Calu3 (cell line): ENCODE data around the gene ZNF581. TPM values are rescaled to one million over a fixed set of nuclear protein-coding genes. Genes with fewer than 3 reads are reported as not detected.

Experiments
- BruUV-seq: library from RNA; stranded (reverse); fragments of 400-500 nt; replicated peaks from 2 replicates; lab custom pipeline; 2021; lab: Mats Ljungman, UMichigan
- CTCF ChIA-PET: fragments of 300-600 bp; sonication (Branson Sonifier 250); formaldehyde crosslinking; loops from one replicate; lab custom pipeline; 2022; ENCODE audit warnings: antibody characterized with exemption; lab: Charles Lee
- DNase-seq: peaks from one replicate; pipeline ENCODE4 v3.0.0; 2022
- H3K27ac Mint-ChIP-seq: one replicate; pipeline ENCODE4 v1.8.0; 2022; ENCODE audit warnings: mixed read lengths; ENCODE audit not compliant: unreplicated experiment
- H3K27me3 Mint-ChIP-seq: one replicate; pipeline ENCODE4 v1.8.0; 2022; ENCODE audit warnings: mixed read lengths; ENCODE audit not compliant: unreplicated experiment
- H3K36me3 Mint-ChIP-seq: one replicate; pipeline ENCODE4 v1.8.0; 2022; ENCODE audit warnings: mild to moderate bottlenecking, moderate library complexity, mixed read lengths; ENCODE audit not compliant: insufficient read depth, unreplicated experiment
- H3K4me1 Mint-ChIP-seq: one replicate; pipeline ENCODE4 v1.8.0; 2022; ENCODE audit warnings: mild to moderate bottlenecking, low read depth, mixed read lengths; ENCODE audit not compliant: unreplicated experiment
- H3K4me3 Mint-ChIP-seq: one replicate; pipeline ENCODE4 v1.8.0; 2022; ENCODE audit warnings: mild to moderate bottlenecking, low read depth, moderate library complexity, mixed read lengths; ENCODE audit not compliant: unreplicated experiment
- H3K9me3 Mint-ChIP-seq: one replicate; pipeline ENCODE4 v1.8.0; 2022; ENCODE audit warnings: low read depth, mixed read lengths; ENCODE audit not compliant: unreplicated experiment
- intact Hi-C: fragments of 100-400 bp; cut with micrococcal nuclease; formaldehyde crosslinking; loops from one replicate; pipeline ENCODE4 v1.10.0; 2022; ENCODE audit not compliant: unreplicated experiment
- total RNA-seq: library from RNA; stranded (reverse); gene quantifications from 2 replicates; pipeline ENCODE4 v1.2.3, GENCODE V29; 2022
- TF ChIP-seq, protein P1 (sequence below): fragments of 200-600 bp; IDR thresholded peaks from one replicate; pipeline ENCODE4 v1.8.0; 2022; ENCODE audit warnings: antibody characterized with exemption; ENCODE audit not compliant: unreplicated experiment

Gene ZNF581
- total RNA-seq, 1 experiment from 2014 or later, result 33.1 TPM

DNA sequence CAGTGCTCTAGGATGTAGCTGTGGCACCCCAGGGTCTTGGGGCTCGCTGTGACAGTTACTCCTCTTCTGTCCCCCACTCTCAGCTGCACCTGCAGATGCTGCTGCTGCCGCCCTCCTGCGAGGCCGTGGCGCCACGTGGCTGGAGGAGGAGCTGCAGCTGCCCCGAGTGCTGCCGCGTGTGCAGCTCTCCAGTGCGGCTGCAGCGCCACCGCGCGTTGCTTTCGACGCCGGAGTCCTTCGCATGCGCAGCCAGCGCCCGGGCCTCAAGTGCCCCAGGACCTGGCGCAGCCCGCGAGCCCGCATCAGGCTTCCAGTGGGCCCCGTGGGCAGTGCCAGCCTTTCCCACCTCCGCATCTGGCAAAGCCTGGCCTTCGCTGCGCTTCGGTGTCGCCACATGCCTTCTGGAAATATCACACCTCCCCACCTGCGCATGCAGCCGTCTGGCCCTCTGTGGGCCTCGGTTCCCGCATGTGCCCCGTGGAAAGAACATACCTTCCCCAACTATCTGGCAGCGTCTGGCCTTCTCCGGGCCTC lies 3.3 kb upstream of the ZNF581 start:
- intact Hi-C loops, result no loop called here
- H3K9me3 Mint-ChIP-seq, result no peaks in the 10 kb centered on the region
- H3K27me3 Mint-ChIP-seq, result no peaks in the 10 kb centered on the region
- CTCF ChIA-PET, result no interaction called here
- TF ChIP-seq, protein P1, sequence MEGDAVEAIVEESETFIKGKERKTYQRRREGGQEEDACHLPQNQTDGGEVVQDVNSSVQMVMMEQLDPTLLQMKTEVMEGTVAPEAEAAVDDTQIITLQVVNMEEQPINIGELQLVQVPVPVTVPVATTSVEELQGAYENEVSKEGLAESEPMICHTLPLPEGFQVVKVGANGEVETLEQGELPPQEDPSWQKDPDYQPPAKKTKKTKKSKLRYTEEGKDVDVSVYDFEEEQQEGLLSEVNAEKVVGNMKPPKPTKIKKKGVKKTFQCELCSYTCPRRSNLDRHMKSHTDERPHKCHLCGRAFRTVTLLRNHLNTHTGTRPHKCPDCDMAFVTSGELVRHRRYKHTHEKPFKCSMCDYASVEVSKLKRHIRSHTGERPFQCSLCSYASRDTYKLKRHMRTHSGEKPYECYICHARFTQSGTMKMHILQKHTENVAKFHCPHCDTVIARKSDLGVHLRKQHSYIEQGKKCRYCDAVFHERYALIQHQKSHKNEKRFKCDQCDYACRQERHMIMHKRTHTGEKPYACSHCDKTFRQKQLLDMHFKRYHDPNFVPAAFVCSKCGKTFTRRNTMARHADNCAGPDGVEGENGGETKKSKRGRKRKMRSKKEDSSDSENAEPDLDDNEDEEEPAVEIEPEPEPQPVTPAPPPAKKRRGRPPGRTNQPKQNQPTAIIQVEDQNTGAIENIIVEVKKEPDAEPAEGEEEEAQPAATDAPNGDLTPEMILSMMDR, result no peak
- peak overlapping the region; percentile 32 for H3K27ac Mint-ChIP-seq
- peaks cover 59% of the 10 kb centered on the region for H3K4me1 Mint-ChIP-seq
- no peak for DNase-seq
- BruUV-seq, result no TSS peak
- peaks cover 80% of the 10 kb centered on the region for H3K36me3 Mint-ChIP-seq
- H3K4me3 Mint-ChIP-seq, result peak overlapping the region; percentile 92

DNA sequence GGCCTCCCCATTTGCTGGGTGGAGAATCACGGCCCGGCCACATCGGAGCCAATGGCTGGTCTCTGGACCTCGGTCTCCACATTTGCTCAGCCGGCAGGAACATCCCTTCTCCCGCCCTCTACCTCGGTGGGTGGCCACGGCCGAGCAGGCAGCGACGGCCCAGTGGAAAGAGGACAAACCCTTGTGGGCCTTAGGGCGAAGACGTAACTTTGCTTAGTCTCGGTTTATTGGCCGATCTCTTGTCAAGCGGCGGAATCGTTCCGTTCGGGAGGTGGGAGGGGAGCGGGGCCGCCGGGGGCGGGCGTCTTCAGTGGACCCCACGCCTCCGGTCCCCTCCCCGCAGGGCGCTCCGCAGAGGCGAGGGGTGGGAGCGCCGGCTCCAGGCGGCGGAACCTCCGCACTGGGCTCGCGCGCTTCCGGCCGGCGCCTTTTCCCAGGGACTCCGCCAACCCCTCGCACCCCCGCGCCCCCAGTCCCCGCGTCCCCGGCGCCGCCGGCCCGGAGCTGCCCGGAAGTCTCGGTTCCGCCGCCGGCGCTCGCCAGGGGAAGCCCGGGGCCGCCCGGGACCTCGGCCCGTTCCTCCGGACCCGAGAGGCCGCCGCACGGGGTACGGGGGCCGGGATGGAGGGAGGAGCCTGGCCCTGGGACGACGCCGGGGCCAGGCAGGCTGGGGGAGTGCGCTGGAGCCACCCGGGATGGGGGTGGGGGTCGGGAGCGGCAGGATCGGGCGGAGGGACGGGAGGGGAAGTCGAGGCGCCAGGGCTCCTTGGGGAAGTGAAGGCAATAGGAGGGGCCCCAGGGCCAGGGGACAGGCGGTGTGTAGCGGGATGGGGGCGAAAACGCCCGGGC lies 2.6 kb upstream of the ZNF581 start, which contains the start of gene ZNF580:
ZNF580 (plus strand) TSS at position 426 of the 849 bp plus-strand sequence. CDS start 1,507 bp downstream, outside the sequence.
- peak; percentile 81 for DNase-seq
- intact Hi-C loops, result no loop called here
- no TSS peak for BruUV-seq
- TF ChIP-seq, protein P1, result no peak
- no peaks in the 10 kb centered on the region for H3K27me3 Mint-ChIP-seq
- H3K9me3 Mint-ChIP-seq, result no peaks in the 10 kb centered on the region
- CTCF ChIA-PET, result no interaction called here
- H3K36me3 Mint-ChIP-seq, result peaks cover 80% of the 10 kb centered on the region
- H3K27ac Mint-ChIP-seq, result peak within 1 kb of the TSS; percentile 93
- H3K4me1 Mint-ChIP-seq, result peaks cover 54% of the 10 kb centered on the region
- peak within 1 kb of the TSS; percentile 92 for H3K4me3 Mint-ChIP-seq

DNA sequence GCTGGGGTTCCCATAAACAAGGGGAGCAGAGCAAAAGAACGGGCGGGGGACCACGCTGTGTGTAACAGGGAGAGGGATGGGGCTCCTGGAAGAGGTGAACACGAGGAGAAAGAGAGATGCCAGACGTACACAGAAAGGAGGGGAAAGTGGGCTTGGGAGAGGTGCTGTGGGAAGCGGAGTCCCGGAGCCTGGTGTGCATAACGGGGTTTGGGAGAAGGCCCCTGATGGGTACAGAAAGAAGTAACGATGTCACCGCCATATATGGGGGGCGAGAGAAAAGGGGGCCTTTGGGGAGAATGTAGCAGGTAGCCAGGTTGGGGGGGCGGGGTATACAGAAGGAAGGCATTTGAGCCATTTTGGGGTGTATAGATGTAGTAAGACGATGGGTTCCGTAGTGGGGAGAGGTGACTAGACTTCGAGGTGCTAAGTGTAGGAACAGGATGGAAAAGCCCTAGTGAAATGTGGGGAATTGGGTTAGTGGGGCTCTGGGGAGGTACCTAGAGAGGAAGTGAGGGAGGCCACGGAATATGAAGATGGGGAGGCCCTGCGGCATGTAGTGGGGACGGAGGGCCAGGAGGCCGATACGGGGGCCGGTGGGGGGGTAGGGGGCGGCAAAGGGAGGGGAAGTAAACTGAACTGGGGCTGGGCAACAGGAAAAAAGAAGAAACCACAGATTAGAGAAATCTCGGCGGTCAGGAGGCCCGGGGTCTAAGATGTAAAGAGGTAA lies 1.9 kb upstream of the ZNF581 start:
- H3K4me3 Mint-ChIP-seq, result peak overlapping the region; percentile 92
- no peaks in the 10 kb centered on the region for H3K9me3 Mint-ChIP-seq
- TF ChIP-seq, protein P1, result no peak
- CTCF ChIA-PET, result no interaction called here
- H3K27ac Mint-ChIP-seq, result peak overlapping the region; percentile 93
- H3K36me3 Mint-ChIP-seq, result peaks cover 79% of the 10 kb centered on the region
- no TSS peak for BruUV-seq
- no peak for DNase-seq
- H3K4me1 Mint-ChIP-seq, result peaks cover 46% of the 10 kb centered on the region
- H3K27me3 Mint-ChIP-seq, result no peaks in the 10 kb centered on the region
- intact Hi-C loops, result no loop called here
